GM21423 (cell line): ENCODE data around the gene ELMOD2.
A peak's percentile ranks its signal among the peaks of the same experiment; 100 is the strongest.
"Not testable (repeated sequence)": the region's sequence is repeated elsewhere in the genome, so short reads cannot be mapped to it uniquely, and the experiment has no call there.

ENCODE experiments used
- ATAC-seq: cut with Tn5 transposase; IDR thresholded peaks from one replicate; pipeline ENCODE4 v1.9.1; 2021; ENCODE audit warnings: mild to moderate bottlenecking, moderate library complexity; ENCODE audit not compliant: unreplicated experiment

Gene ELMOD2, protein sequence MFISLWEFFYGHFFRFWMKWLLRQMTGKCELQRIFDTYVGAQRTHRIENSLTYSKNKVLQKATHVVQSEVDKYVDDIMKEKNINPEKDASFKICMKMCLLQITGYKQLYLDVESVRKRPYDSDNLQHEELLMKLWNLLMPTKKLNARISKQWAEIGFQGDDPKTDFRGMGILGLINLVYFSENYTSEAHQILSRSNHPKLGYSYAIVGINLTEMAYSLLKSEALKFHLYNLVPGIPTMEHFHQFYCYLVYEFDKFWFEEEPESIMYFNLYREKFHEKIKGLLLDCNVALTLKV

DNA sequence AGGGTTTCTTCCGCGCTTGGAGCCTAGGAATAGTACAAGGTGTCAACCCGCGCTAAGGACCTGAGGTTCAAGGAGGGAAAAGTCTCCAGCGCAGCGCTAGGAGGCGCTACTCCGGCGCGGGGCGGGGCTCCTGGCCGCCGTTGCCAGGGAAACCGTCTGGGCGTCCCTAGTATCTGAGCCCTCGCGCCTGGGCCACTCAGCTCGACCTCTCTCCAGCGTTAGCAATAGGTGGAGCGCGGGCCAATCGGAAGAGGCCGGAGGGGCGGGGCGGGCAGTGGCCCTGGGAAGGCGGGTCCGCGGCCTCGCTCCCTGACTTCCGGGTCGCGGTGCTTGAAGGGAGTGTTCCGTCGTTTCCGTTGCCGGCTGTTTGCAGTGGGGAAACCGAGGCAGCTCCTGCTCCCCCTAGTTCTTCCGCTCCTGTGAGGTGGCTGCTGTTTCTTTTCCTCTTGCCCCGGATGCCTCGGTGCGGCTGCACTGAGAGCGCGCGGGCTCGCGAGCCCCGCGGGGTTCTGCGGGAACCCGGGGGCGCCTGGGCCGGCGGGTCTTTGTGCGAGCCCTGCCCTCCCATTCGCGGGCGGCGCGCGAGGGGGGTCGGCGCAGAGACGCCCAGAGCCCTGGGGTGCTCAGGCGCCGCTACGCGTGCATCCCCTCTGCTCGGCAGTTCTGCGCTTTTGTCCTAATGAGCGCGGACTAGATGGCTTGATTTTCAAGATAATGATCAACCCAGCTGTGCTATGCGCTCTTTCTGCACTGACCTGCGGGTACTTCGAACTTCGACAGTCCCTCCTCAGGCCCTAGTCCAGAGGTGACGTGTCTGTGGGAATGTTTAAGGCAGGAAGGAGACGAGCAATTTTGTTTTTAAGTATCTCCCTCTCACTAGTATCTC lies at the start of gene ELMOD2:
Gene ELMOD2 (plus strand): TSS at position 312 of the 886 bp plus-strand sequence. CDS start 1,261 bp downstream, outside the sequence.
- peak; percentile 100 for ATAC-seq

DNA sequence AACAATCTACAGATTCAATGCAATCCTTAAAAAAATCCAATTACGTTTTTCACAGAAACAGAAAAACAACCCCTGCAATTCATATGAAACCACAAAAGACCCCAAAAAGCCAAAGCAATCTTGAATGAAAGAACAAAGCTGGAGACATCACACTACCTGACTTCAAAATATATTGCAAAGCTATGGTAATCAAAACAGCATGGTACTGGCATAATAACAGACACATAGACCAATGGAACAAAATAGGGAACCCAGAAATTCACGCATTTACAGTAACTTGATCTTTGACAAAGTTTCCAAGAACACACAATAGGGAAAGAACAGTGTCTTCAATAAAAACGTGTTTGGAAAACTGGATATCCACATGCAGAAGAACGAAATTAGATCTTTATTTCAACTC lies 40.5 kb upstream of the ELMOD2 start:
- ATAC-seq: no peak

DNA sequence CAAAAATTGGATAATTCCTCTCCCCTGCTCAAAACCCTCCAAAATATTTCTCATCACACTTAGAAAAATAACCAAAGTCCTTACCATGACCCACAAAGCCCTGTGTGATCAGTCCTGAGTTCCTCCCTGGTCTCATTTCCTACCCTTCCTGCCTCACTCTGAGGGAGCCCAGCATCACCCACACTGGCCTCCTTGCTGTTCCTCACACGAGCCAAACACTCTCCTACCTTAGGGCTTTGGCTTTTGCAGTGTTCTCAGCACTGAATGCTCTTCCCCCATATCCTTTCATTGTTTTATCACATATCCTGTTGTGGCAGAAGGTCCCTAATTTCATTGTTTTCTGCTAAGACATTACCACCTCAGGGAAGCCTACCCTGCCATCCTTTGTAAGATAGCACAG lies 38.0 kb upstream of the ELMOD2 start:
- ATAC-seq: no peak

DNA sequence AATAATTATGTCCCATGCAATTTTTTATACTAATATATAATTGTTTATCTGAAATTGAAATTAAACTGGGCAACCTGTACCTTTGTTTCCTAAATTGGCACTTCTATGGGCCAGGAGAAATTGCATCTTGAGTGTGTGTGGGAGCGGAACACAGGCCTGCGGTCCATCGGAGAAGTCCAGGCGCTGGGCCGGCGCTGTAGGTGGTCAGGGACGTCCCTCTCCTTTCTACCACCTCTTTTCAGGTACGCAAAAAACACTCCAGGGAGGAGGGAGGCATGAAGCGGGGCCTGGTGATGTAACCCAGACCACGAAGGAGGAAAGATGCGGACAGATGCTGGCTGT lies 26.6 kb upstream of the ELMOD2 start:
- ATAC-seq: no peak

DNA sequence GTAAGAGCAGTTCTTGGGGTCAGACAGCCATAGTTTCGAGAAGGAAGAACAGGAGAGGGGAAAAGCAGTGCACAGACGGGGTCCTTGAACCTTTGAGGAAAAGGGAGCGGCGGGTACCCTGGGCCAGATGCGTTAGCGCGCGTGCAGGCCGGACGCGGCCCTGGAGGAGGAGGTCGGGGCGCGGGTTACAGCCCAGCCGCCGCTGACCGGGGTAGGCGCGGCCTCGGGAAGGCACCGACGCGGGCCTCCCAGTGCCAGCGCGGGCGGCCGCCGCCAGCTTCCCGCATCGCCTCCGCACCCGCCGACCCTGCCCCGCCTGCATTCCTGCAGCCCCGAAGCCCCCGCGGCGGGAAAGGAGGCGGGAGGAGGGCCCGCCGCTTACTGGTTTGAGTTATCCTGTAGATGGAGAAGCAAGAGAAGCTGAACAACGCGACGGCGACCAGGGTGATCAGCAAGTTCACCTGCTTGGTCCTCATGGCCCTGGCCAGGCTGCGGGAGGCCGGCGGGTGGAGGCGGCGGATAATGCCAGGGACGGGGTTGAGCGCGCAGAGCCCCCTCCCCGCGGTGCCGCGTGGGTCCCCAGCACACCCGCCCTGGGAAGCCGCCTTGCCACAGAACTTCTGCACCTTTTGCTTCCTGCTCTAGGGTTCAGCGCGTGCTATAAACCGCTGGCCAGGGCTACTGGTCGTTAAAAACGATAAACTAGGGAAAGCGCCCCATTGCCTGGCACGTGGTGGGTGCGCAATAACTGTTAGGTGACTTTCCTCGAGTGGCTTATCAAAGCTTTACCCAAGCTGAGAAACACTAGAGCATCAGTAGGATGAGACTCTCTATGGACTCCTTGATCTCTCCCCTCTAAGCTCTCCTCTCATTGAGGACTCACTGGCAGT lies 26.0 kb upstream of the ELMOD2 start, which contains the start of gene MGAT4D:
Gene MGAT4D (minus strand): TSS at position 547 of the 890 bp plus-strand sequence. CDS start 71 bp downstream, at position 476.
- no peak for ATAC-seq

DNA sequence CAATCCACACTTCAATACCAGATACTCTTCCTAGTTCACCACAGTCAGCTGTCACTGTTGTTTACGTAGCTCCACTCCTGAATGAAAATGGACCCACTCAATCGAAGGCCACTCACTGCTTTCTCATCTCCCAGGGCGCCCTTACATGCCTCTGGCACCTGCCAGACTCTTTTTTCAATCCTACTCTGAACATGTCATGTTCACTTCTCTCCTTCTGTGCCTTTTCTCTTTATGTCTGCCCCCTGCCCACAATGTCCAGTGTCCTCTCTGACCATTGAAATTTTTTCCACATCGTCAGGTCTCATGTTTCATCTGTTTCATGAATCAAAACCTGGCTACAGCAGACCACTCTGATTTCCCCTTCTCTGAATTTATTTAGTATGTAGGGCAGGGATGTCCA lies 24.6 kb upstream of the ELMOD2 start:
- ATAC-seq: no peak

DNA sequence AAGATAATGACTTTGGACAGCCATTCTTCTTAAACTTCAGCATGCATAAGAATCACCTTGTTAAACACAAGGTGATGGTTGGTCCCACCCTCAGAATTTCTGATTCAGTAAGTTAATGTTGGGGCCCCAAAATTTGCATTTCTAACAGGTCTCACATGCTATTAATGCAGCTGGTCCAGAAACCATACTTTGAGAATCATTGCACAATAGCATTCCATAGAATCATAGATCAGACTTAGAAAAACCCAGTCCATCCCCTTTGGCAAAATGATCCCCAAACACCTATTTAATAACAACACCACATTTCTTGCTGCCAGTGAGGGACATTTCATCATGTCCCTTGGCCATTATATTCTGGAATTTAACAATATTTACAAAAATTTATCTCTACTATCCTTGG lies 19.7 kb upstream of the ELMOD2 start:
- no peak for ATAC-seq

DNA sequence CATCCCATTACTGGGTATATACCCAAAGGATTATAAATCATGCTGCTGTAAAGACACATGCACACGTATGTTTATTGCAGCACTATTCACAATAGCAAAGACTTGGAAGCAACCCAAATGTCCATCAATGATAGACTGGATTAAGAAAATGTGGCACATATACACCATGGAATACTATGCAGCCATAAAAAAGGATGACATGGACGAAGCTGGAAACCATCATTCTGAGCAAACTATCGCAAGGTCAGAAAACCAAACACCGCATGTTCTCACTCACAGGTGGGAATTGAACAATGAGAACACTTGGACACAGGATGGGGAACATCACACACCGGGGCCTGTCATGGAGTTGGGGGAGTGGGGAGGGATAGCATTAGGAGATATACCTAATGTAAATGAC lies 10.2 kb upstream of the ELMOD2 start:
- ATAC-seq: not testable (repeated sequence)

DNA sequence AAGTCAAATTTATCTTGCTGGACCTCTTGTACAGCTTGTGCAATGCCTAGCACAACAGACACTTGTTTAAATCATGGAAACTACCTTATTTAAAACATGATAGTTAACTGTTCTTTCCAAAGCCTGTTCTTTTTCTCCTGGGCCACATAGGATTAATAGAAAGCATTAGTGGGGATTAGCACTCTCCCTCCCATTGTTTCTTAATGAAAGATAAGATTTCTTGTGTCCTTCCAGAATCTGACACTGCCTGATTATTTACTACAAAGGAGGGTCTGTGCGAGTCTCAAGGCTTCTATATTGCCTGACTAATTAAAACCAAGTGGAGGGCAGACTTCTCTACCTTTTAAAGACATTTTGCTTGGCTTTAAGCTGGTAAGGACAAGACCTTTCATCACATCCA lies 8.5 kb upstream of the ELMOD2 start:
- no peak for ATAC-seq

DNA sequence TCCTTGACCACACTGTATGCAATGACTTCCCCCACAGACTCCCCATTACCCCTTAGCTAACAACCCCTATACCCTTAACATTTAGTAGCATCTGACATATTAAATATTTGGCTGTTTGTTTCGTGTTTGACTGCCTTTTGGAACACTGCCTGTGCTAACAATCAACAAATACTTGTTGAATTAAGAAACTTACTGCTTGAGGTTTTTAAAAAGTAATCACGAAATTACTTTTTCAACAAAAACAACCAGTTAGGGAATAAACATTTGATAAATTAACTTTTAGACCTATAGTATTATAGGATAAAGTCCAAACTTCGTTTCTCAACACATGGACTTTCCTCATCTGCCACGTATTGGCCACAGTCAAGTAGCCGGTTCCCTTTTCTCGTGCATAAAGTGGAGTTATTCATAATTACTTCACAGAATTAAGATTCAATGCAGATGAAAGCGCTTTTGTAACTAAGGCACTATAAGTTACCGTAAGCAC lies 555 bp upstream of the ELMOD2 start:
- peak; percentile 4 for ATAC-seq

DNA sequence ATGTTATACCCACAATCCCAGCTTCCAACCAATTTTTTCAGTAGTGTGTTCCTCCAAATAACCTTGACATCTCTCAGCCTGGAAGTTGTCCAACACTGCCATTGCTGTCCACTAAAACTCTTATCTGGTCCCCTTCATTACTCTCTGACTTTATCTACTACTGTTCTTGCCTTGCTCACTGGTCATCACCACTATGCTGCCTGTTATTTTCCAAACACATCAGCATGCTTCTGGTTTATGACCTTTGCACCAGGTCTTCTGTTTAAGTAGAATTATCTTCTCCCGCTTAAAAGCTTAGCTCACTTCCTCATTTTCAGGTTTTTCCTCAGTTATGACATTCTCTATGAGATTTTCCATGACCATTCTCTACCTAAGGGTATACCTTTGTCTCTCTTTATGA lies 5.5 kb downstream of the ELMOD2 start:
- no peak for ATAC-seq

DNA sequence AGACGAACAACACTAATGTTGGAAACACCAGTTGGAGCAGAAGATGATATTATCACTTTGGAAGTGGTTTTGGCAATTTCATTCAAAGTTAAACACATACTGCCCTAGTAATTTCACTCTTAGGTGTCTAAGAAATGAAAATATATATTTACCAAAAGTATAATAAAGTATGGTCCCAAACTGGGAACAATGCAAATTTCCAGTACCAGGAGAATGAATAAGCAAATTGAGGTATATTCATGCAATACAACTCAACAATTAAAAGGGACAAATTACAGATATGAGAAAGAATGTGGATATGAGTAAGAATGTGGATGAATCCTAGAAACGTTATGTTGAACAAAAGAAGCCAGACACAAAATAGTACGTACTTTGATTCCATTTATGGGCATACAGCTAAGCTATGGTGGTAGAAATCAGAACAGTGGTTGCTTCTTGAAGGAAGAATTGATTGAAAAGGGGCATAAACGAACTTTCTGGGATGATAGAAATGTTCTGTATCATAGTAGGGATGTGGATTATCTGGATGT lies 10.0 kb downstream of the ELMOD2 start:
- ATAC-seq: no peak

DNA sequence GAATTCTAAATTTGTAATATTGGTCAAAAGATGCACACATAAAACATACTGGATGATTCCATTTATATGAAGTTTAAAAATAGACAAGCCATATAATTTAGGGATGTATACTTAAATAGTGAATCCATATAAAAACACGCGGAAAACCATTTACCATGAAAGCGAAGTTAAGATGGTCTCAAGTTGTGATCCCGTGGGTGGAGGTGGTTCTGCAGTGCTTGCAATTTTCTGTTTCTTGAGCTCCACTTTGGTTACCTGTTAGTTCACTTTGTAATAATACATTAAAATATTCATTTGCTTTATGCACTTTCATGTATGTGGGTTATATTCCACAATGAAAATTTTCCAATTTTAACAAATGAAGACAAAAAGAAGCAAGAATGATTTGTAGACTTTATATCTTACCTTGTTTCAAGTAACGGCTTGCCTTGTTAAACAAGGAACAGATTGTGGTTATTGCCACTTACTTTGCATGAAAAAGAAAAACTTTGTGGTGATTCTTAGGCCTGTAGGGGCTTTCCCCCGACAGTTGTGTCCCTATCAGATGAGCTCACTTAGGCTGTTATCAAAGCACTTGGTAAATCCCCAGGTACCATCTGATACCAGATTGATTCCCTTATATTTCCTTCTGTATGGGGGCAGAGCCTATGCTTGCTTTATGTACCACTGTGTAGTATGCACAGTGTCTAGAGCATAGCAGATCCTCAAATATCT lies 32.6 kb downstream of the ELMOD2 start:
- ATAC-seq: peak; percentile 100

DNA sequence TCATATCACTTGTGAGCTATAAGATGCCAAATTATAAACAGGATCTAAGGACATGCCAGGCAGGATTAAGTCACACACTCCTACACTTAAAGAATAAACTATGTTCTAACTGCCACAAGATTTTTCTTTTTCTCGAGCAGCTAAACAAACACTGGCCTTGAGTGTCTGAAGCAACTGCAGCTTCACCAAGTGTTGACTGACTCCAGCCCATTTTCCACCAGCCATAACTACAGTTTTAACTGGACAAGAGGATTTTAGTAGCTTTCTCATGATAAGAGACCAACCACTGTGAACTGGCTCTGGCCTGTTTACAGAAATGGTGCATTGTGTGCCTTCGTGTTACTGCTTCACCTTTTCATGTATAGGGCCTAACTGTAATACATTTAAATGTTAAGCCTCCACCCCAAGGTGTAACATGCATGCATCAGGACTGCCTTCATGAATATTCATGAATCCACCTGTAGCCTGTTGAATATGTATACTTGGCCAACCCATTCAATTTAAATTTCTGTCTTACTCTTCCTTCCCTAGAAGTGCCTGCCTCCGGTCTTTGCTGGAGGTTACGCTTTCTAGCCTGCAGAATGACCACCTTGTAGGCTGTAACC lies 34.0 kb downstream of the ELMOD2 start:
- ATAC-seq: no peak

DNA sequence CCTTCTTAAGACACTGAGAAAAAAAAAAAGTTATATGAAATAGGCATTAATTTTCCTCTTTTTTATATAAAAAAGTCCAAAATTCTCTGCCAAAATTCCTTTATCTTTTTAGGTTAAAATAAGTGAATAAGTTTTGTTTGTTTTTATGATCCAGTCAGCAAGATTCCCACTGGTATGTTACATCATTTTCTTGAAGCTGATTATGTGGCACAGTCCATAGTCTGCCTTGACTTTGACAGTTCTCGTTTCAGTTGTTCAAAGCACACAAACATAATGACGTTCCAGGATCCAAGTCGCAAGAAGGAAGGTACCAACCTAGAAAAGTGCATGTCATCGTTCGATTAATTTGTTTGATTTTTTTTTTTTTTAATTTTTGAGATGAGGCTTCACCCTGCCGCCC lies 35.7 kb downstream of the ELMOD2 start:
- no peak for ATAC-seq

DNA sequence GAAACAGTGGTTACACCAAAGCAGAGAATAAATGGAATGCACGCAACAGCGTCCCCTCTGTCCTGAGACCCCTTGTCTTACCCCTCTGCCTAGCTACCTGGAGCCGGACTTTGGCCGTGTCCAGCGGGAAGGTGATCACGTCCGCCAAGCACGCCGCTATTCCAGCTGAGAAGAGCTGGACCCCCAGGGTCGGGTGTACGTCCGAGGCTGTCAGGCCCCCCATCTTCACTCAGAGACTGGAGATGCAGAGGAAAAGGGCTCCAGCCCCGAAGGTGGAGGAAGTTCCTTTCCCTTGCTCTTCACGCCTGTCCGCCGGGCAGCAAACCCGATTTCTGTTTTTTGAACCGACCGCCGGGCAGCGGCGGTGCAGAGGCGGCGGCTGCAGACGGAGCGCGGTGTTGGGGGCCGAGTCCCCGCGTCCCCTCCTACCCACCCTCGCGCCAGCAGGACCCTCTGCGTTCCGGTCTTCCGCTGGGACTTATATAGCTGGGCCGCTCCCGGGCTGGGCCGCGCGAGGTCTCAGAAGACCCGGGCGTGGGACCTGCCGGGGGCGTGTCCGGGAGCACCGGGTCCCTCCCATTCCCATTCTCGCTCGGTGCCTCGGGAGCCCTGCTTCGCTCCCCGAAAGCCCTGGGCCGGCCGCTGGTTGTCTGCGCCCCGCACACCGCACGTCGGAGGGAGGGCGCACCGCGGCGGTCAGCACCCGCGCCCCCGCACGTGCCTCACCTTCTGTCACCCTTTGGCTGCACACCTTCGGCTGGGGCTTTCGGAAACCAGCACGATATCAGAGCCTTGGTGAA lies 44.7 kb downstream of the ELMOD2 start, which contains the start of gene UCP1:
Gene UCP1 (minus strand): TSS at position 455 of the 800 bp plus-strand sequence. CDS start 232 bp downstream, at position 223.
- no peak for ATAC-seq

DNA sequence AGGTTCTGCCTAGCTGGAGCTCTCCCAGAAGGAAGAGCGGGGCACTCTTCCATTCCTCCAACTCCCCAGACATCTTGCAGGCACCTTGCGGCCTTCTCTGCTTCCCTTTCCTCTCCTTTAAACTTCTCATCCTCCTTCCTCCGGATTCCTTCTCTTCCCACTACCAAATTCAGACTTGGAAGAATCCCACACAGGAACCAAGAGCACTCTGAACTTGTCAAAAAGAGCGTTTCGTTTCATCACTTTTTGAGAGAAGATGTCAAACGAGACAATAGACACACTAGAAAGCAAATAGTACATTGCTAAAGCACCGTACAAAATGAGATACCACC lies 45.3 kb downstream of the ELMOD2 start:
- no peak for ATAC-seq

DNA sequence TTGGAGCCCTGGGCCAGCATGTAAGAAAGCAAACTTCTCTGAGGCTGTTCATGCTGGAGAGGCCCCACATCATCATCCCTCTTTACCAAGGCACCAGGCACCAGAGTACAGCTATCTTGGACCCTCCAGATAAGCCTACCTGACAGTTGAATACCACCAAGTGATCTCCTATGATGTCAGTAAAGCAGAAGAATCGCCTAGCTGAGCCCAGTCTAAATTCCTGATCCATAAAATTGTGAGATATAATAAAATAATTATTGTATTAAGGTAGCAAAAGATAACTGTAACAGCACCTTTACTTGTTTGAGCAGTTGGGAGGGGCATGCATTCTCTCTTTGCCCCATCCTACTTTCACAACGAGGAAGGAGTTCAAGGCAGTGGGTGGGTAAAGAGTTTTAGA lies 47.7 kb downstream of the ELMOD2 start:
- ATAC-seq: no peak

DNA sequence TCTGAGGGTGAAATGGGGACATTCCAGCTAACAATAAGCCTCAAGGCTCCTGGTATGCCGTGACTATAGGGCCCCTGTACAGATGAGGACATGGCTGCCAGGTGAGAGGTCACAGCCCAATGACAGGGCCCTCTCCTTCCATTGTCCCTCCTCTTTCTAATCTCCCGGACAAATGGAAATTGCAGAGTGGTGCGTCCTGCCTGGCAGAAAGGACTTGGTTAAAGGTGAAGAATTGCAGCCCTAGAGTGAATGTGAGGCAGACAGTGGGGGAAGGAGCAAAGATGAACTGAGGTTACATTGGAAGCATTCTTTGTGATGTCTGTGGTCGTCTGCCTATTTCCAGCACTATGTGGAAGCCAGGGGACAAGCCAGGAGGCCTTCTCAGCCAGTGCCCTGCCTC lies 51.5 kb downstream of the ELMOD2 start:
- no peak for ATAC-seq
